HEK293 (cell line): ENCODE data around the gene AMER2.

Source experiments
- CTCF ChIA-PET: fragments of 350-600 bp; formaldehyde crosslinking; extraction: SDS; loops from one replicate; lab custom pipeline; 2021; ENCODE audit warnings: antibody characterized with exemption; lab: Yijun Ruan, JAX
- POLR2A ChIA-PET: fragments of 300-600 bp; formaldehyde crosslinking; extraction: SDS; loops from one replicate; lab custom pipeline; 2020; ENCODE audit warnings: antibody characterized with exemption, inconsistent platforms; lab: Yijun Ruan, JAX
- H3K27ac ChIP-seq: fragments of 200-500 bp; sonication (Bioruptor generic); 2 replicates; pipeline ENCODE4 v1.5.1; 2014; ENCODE audit warnings: low read depth, low read length, control low read depth, inconsistent platforms; ENCODE audit errors: extremely low read depth
- H3K36me3 ChIP-seq, 2 experiments: fragments of 200-500 bp in 1 of 2; sonication (Bioruptor generic) in 1 of 2; 1 replicate in 1 of 2; 2 replicates in 1 of 2; pipeline ENCODE4 v1.5.1; 2014 to 2017; ENCODE audit warnings: inconsistent platforms in 2 of 2, low read length in 2 of 2; ENCODE audit not compliant: control insufficient read depth in 2 of 2, insufficient read depth in 1 of 2
- H3K4me1 ChIP-seq: fragments of 200-500 bp; sonication (Bioruptor generic); 2 replicates; pipeline ENCODE4 v1.5.1; 2014; ENCODE audit warnings: mild to moderate bottlenecking, low read length, inconsistent platforms; ENCODE audit not compliant: control insufficient read depth, insufficient read depth
- H3K4me3 ChIP-seq: 2 replicates; pipeline ENCODE4 v1.5.1; 2011; ENCODE audit warnings: low read depth, mild to moderate bottlenecking, control low read depth, low read length, moderate library complexity
- H3K9me3 ChIP-seq: fragments of 200-500 bp; sonication (Bioruptor generic); 2 replicates; pipeline ENCODE4 v1.5.1; 2014; ENCODE audit warnings: low read depth, low read length, inconsistent platforms; ENCODE audit not compliant: control insufficient read depth, insufficient read depth
- GLI2 ChIP-seq: fragments of 450-650 bp; formaldehyde crosslinking; IDR thresholded peaks from 2 replicates; pipeline ENCODE4; 2017; ENCODE audit warnings: missing biosample characterization, missing genetic modification characterization, low read depth, borderline replicate concordance
- KLF1 ChIP-seq: fragments of 450-650 bp; formaldehyde crosslinking; IDR thresholded peaks from 2 replicates; pipeline ENCODE4 v1.5.1; 2016; ENCODE audit warnings: missing biosample characterization, missing genetic modification characterization
- MZF1 ChIP-seq: fragments of 450-650 bp; formaldehyde crosslinking; IDR thresholded peaks from 2 replicates; pipeline ENCODE4 v1.5.1; 2017; ENCODE audit warnings: missing biosample characterization, missing genetic modification characterization, borderline replicate concordance
- SALL2 ChIP-seq: fragments of 450-650 bp; formaldehyde crosslinking; IDR thresholded peaks from 2 replicates; pipeline ENCODE4 v1.5.0; 2017; ENCODE audit warnings: missing biosample characterization, mild to moderate bottlenecking, missing genetic modification characterization, borderline replicate concordance
- SP3 ChIP-seq: fragments of 450-650 bp; formaldehyde crosslinking; IDR thresholded peaks from 2 replicates; pipeline ENCODE4 v1.5.1; 2016; ENCODE audit warnings: missing biosample characterization, missing genetic modification characterization
- ZBTB21 ChIP-seq: fragments of 450-650 bp; formaldehyde crosslinking; IDR thresholded peaks from 2 replicates; pipeline ENCODE4 v1.5.1; 2017; ENCODE audit warnings: missing biosample characterization, missing genetic modification characterization
- ZFHX2 ChIP-seq: fragments of 450-650 bp; formaldehyde crosslinking; conservative IDR thresholded peaks from 2 replicates; pipeline ENCODE4 v1.5.1; 2016; ENCODE audit warnings: missing biosample characterization, missing genetic modification characterization
- ZNF112 ChIP-seq: fragments of 450-650 bp; formaldehyde crosslinking; IDR thresholded peaks from 2 replicates; pipeline ENCODE4 v1.5.0; 2017; ENCODE audit warnings: missing biosample characterization, missing genetic modification characterization
- ZNF114 ChIP-seq: fragments of 450-650 bp; formaldehyde crosslinking; IDR thresholded peaks from 2 replicates; pipeline ENCODE4 v1.5.0; 2017; ENCODE audit warnings: missing biosample characterization, missing genetic modification characterization
- ZNF140 ChIP-seq: fragments of 450-650 bp; formaldehyde crosslinking; IDR thresholded peaks from 2 replicates; pipeline ENCODE4 v1.5.1; 2016; ENCODE audit warnings: missing biosample characterization, missing genetic modification characterization
- ZNF146 ChIP-seq: fragments of 450-650 bp; formaldehyde crosslinking; IDR thresholded peaks from 2 replicates; pipeline ENCODE4 v1.5.1; 2016; ENCODE audit warnings: missing biosample characterization, missing genetic modification characterization
- ZNF16 ChIP-seq: fragments of 450-650 bp; formaldehyde crosslinking; IDR thresholded peaks from 2 replicates; pipeline ENCODE4 v1.5.1; 2016; ENCODE audit warnings: low read depth, missing biosample characterization, missing genetic modification characterization
- ZNF2 ChIP-seq: fragments of 450-650 bp; formaldehyde crosslinking; IDR thresholded peaks from 2 replicates; pipeline ENCODE4 v1.5.1; 2016; ENCODE audit warnings: missing biosample characterization, missing genetic modification characterization
- ZNF214 ChIP-seq: fragments of 450-650 bp; formaldehyde crosslinking; IDR thresholded peaks from 2 replicates; pipeline ENCODE4 v1.5.1; 2017; ENCODE audit warnings: missing biosample characterization, mild to moderate bottlenecking, missing genetic modification characterization, borderline replicate concordance
- ZNF221 ChIP-seq: fragments of 450-650 bp; formaldehyde crosslinking; IDR thresholded peaks from 2 replicates; pipeline ENCODE4 v1.5.1; 2017; ENCODE audit warnings: missing biosample characterization, missing genetic modification characterization, borderline replicate concordance
- ZNF274 ChIP-seq, 2 experiments: fragments of 200-500 bp in 1 of 2; fragments of 450-650 bp in 1 of 2; sonication (Bioruptor generic) in 1 of 2; formaldehyde crosslinking in 1 of 2; IDR thresholded peaks; 2 replicates each; pipeline versions ENCODE4 v1.5.1 to v1.6.1; 2014 to 2016; ENCODE audit warnings: borderline replicate concordance in 1 of 2, inconsistent platforms in 1 of 2, low read length in 1 of 2, missing biosample characterization in 1 of 2, missing genetic modification characterization in 1 of 2
- ZNF311 ChIP-seq: fragments of 450-650 bp; formaldehyde crosslinking; IDR thresholded peaks from 2 replicates; pipeline ENCODE4 v1.5.1; 2017; ENCODE audit warnings: missing biosample characterization, missing genetic modification characterization, borderline replicate concordance
- ZNF335 ChIP-seq: fragments of 450-650 bp; formaldehyde crosslinking; conservative IDR thresholded peaks from 2 replicates; pipeline ENCODE4 v1.5.1; 2016; ENCODE audit warnings: missing biosample characterization, missing genetic modification characterization
- ZNF350 ChIP-seq: fragments of 450-650 bp; formaldehyde crosslinking; IDR thresholded peaks from 2 replicates; pipeline ENCODE4 v1.5.0; 2017; ENCODE audit warnings: missing biosample characterization, mild to moderate bottlenecking, missing genetic modification characterization
- ZNF366 ChIP-seq: fragments of 450-650 bp; formaldehyde crosslinking; conservative IDR thresholded peaks from 2 replicates; pipeline ENCODE4 v1.5.1; 2016; ENCODE audit warnings: missing biosample characterization, missing genetic modification characterization
- ZNF555 ChIP-seq: fragments of 450-650 bp; formaldehyde crosslinking; conservative IDR thresholded peaks from 2 replicates; pipeline ENCODE4 v1.5.1; 2017; ENCODE audit warnings: missing biosample characterization, mild to moderate bottlenecking, missing genetic modification characterization, inconsistent platforms
- ZNF658 ChIP-seq: fragments of 450-650 bp; formaldehyde crosslinking; IDR thresholded peaks from 2 replicates; pipeline ENCODE4; 2016; ENCODE audit warnings: missing biosample characterization, missing genetic modification characterization
- ZNF785 ChIP-seq: fragments of 450-650 bp; formaldehyde crosslinking; IDR thresholded peaks from 2 replicates; pipeline ENCODE4 v1.5.1; 2016; ENCODE audit warnings: missing biosample characterization, missing genetic modification characterization
- TF ChIP-seq, protein P1 (sequence below): fragments of 450-650 bp; formaldehyde crosslinking; IDR thresholded peaks from 2 replicates; pipeline ENCODE4 v1.5.1; 2016; ENCODE audit warnings: missing biosample characterization, missing genetic modification characterization
- TF ChIP-seq, protein P2 (sequence below): fragments of 450-650 bp; formaldehyde crosslinking; IDR thresholded peaks from 2 replicates; pipeline ENCODE4 v1.5.1; 2016; ENCODE audit warnings: missing biosample characterization, missing genetic modification characterization, low read depth
- TF ChIP-seq, protein P3 (sequence below): fragments of 450-650 bp; formaldehyde crosslinking; IDR thresholded peaks from 2 replicates; pipeline ENCODE4 v1.5.1; 2016; ENCODE audit warnings: missing biosample characterization, missing genetic modification characterization
- TF ChIP-seq, protein P4 (sequence below): fragments of 450-650 bp; formaldehyde crosslinking; IDR thresholded peaks from 2 replicates; pipeline ENCODE4 v1.5.1; 2016; ENCODE audit warnings: missing biosample characterization, missing genetic modification characterization
- TF ChIP-seq, protein P5 (sequence below): fragments of 450-650 bp; formaldehyde crosslinking; optimal IDR thresholded peaks from 2 replicates; pipeline ENCODE3; 2016; ENCODE audit warnings: missing biosample characterization, mild to moderate bottlenecking, missing genetic modification characterization

AMER2 gene

DNA sequence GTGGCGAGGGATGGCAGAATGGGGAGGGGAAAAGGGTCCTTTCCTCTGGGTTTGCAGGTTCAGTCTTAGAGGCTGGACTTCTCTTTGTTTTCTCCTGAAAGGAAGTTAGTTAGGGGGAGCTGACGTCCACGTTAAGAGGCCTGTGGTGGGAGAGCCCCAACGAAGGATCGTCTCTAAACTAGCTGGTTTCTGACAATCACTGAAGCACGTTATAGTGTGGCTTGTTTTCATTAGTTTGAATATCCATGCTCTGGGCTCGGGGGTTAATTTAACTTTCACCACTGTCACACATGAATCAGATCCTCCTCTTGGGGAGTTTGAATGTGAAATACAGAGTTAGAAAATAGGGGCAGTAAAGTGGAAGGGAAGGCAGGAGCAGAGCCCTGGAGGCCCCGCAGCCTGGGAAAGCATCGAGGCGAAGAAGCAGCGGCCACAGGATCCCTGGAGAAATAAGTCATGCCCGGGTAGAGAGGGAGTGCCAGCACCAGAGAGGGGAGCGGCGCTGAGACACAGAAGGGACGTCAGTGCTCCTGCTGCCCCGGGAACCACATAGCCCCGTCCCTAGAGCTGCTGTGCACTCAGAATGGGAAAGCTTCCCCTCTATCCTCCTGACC, 31.1 kb upstream of the AMER2 start (continued):
- no peak for TF ChIP-seq ZNF274 (IDR thresholded peaks at IDR 0.05; ENCODE audit: low read length)
- no peak for TF ChIP-seq ZNF274 (tag by site-specific recombination; IDR thresholded peaks at IDR 0.05; ENCODE audit: borderline replicate concordance)
- TF ChIP-seq, protein P1, sequence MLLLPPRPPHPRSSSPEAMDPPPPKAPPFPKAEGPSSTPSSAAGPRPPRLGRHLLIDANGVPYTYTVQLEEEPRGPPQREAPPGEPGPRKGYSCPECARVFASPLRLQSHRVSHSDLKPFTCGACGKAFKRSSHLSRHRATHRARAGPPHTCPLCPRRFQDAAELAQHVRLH (tag by site-specific recombination), result no peak
- TF ChIP-seq ZNF366 (tag by site-specific recombination), result no peak
- TF ChIP-seq, protein P2, sequence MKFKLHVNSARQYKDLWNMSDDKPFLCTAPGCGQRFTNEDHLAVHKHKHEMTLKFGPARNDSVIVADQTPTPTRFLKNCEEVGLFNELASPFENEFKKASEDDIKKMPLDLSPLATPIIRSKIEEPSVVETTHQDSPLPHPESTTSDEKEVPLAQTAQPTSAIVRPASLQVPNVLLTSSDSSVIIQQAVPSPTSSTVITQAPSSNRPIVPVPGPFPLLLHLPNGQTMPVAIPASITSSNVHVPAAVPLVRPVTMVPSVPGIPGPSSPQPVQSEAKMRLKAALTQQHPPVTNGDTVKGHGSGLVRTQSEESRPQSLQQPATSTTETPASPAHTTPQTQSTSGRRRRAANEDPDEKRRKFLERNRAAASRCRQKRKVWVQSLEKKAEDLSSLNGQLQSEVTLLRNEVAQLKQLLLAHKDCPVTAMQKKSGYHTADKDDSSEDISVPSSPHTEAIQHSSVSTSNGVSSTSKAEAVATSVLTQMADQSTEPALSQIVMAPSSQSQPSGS, result no peak
- no peak for TF ChIP-seq ZNF658 (tag by site-specific recombination)

DNA sequence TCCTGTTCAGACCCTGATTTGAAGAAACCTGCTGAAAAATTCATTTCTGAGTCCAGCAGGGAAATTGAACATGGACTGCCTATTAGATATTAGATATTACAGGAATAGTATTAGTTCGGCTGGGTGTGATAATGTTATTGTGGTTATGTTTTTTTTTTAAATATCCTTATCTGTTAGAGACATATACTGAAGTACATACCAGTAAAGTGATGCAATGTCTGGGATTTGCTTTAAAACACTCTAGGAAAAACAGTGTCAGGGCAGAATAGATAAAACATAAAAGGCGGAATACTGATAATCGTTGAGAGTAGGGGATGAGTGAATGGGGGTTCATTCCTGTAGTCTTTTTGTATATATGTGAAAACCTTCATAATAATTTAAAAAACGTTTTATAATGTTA, 28.7 kb upstream of the AMER2 start:
- no peak overlapping the region for H3K4me3 ChIP-seq
- POLR2A ChIA-PET, result no interaction called here
- TF ChIP-seq MZF1 (tag by site-specific recombination) (no peak), ZNF311 (tag by site-specific recombination) (no peak), ZNF112 (tag by site-specific recombination) (no peak), SP3 (no peak), KLF1 (tag by site-specific recombination) (no peak), SALL2 (tag by site-specific recombination) (no peak), ZNF146 (tag by site-specific recombination) (no peak), ZBTB21 (tag by site-specific recombination) (no peak), ZNF214 (tag by site-specific recombination) (no peak), ZNF785 (tag by site-specific recombination) (no peak), ZNF350 (tag by site-specific recombination) (no peak)
- TF ChIP-seq, protein P3, sequence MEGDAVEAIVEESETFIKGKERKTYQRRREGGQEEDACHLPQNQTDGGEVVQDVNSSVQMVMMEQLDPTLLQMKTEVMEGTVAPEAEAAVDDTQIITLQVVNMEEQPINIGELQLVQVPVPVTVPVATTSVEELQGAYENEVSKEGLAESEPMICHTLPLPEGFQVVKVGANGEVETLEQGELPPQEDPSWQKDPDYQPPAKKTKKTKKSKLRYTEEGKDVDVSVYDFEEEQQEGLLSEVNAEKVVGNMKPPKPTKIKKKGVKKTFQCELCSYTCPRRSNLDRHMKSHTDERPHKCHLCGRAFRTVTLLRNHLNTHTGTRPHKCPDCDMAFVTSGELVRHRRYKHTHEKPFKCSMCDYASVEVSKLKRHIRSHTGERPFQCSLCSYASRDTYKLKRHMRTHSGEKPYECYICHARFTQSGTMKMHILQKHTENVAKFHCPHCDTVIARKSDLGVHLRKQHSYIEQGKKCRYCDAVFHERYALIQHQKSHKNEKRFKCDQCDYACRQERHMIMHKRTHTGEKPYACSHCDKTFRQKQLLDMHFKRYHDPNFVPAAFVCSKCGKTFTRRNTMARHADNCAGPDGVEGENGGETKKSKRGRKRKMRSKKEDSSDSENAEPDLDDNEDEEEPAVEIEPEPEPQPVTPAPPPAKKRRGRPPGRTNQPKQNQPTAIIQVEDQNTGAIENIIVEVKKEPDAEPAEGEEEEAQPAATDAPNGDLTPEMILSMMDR (tag by site-specific recombination), result no peak
- no peaks in the 10 kb centered on the region for H3K4me1 ChIP-seq
- CTCF ChIA-PET, result interaction anchor here (0.6 kb wide), 1 partner anchor 280 kb away, joined by 3 read pairs; no protein-coding TSS in a partner anchor
- H3K9me3 ChIP-seq, result no peaks in the 10 kb centered on the region
- no peak overlapping the region for H3K27ac ChIP-seq
- H3K36me3 ChIP-seq, result no peaks in the 10 kb centered on the region

DNA sequence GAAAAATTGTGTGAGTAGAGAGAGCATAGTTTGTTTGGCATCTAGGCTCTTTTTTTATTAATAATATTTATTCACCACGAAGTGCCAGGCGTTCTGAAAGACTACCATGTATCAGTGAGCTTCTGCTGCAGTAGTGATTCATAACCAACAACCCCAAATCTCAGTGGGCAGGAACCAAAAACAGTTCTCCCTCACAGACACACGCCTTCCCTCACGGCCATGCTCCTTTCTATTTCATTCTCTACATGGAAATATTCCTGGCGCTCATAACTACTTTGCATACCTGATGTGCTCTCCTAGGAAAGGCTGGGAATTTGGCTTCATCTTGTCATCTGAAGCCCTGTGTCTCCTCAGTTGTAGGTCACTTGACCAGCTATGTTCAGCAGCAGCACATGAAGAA, 26.6 kb upstream of the AMER2 start:
- ChIA-PET POLR2A (no interaction called here), CTCF (no interaction called here)
- Histone ChIP-seq H3K9me3 (no peaks in the 10 kb centered on the region), H3K4me3 (no peak overlapping the region), H3K4me1 (no peaks in the 10 kb centered on the region), H3K36me3 (no peaks in the 10 kb centered on the region), H3K27ac (no peak overlapping the region)
- TF ChIP-seq ZFHX2 (tag by site-specific recombination) (no peak), ZNF311 (tag by site-specific recombination) (no peak), ZNF555 (tag by site-specific recombination) (no peak), ZNF140 (no peak), GLI2 (tag by site-specific recombination) (no peak), ZNF335 (tag by site-specific recombination) (no peak), ZNF114 (tag by site-specific recombination) (no peak), ZNF221 (tag by site-specific recombination) (no peak), ZNF16 (tag by site-specific recombination) (no peak), ZNF2 (tag by site-specific recombination) (no peak)
- TF ChIP-seq, protein P4, sequence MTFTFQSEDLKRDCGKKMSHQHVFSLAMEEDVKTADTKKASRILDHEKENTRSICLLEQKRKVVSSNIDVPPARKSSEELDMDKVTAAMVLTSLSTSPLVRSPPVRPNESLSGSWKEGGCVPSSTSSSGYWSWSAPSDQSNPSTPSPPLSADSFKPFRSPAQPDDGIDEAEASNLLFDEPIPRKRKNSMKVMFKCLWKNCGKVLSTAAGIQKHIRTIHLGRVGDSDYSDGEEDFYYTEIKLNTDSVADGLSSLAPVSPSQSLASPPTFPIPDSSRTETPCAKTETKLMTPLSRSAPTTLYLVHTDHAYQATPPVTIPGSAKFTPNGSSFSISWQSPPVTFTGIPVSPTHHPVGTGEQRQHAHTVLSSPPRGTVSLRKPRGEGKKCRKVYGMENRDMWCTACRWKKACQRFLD (tag by site-specific recombination), result no peak
- TF ChIP-seq, protein P5, sequence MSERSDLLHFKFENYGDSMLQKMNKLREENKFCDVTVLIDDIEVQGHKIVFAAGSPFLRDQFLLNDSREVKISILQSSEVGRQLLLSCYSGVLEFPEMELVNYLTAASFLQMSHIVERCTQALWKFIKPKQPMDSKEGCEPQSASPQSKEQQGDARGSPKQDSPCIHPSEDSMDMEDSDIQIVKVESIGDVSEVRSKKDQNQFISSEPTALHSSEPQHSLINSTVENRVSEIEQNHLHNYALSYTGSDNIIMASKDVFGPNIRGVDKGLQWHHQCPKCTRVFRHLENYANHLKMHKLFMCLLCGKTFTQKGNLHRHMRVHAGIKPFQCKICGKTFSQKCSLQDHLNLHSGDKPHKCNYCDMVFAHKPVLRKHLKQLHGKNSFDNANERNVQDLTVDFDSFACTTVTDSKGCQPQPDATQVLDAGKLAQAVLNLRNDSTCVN (tag by site-specific recombination), result no peak
